Epithelial cell of esophagus (primary cell): ENCODE measurements around the gene CCDC83.
"Not testable (repeated sequence)": the region's sequence is repeated elsewhere in the genome, so short reads cannot be mapped to it uniquely, and the experiment has no call there.

Experiments
- DNase-seq: peaks from one replicate; pipeline ENCODE4 v3.0.0; 2010; ENCODE audit warnings: low read depth
- H3K4me3 ChIP-seq: 2 replicates; pipeline ENCODE4 v1.5.1; 2011; ENCODE audit warnings: mild to moderate bottlenecking, low read length, control low read depth
- CTCF ChIP-seq: IDR thresholded peaks from 2 replicates; pipeline ENCODE4 v1.5.1; 2011; ENCODE audit warnings: low read depth, mild to moderate bottlenecking, low read length, control low read depth, inconsistent platforms; ENCODE audit not compliant: insufficient read depth; ENCODE audit errors: missing control alignments

The CCDC83 gene

GRCh38 chr11:85847436-85847835 is 7.7 kb upstream of the CCDC83 start:
- TF ChIP-seq CTCF, result no peak
- no peak for DNase-seq
- H3K4me3 ChIP-seq, result no peak overlapping the region

- no peak for DNase-seq
- no peak overlapping the region for H3K4me3 ChIP-seq
- no peak for TF ChIP-seq CTCF
These were observed 7.2 kb upstream of the CCDC83 start for GRCh38 chr11:85848006-85848405.

GRCh38 chr11:85848556-85848955 is 6.6 kb upstream of the CCDC83 start:
- H3K4me3 ChIP-seq, result no peak overlapping the region
- TF ChIP-seq CTCF, result no peak
- DNase-seq, result peak; percentile 25

- not testable (repeated sequence) for H3K4me3 ChIP-seq, DNase-seq
These were observed 2.4 kb upstream of the CCDC83 start for GRCh38 chr11:85852754-85853153.

- not testable (repeated sequence) for H3K4me3 ChIP-seq, DNase-seq
These were observed 1.6 kb upstream of the CCDC83 start for GRCh38 chr11:85853541-85853940.

GRCh38 chr11:85854212-85854556 is 999 bp upstream of the CCDC83 start:
- DNase-seq, result no peak
- no peak for TF ChIP-seq CTCF
- peak overlapping the region; percentile 53 for H3K4me3 ChIP-seq

- peak overlapping the region; percentile 53 for H3K4me3 ChIP-seq
- peak; percentile 50 for TF ChIP-seq CTCF
- peak; percentile 89 for DNase-seq
These were observed 434 bp upstream of the CCDC83 start for GRCh38 chr11:85854557-85855340.

GRCh38 chr11:85857098-85857497 is 1.9 kb downstream of the CCDC83 start:
- TF ChIP-seq CTCF, result no peak
- no peak for DNase-seq
- H3K4me3 ChIP-seq, result no peak overlapping the region

GRCh38 chr11:85859541-85859940 is 4.4 kb downstream of the CCDC83 start:
- not testable (repeated sequence) for H3K4me3 ChIP-seq, DNase-seq
